ENCODE results near the gene VSIG2. TPM values are rescaled to one million over a fixed set of nuclear protein-coding genes. Genes with fewer than 3 reads are reported as not detected.

The VSIG2 gene
- total and polyA plus RNA-seq, 9 donors, result 0.30 to 27.1 (median 1.2) TPM; not detected in 1

DNA sequence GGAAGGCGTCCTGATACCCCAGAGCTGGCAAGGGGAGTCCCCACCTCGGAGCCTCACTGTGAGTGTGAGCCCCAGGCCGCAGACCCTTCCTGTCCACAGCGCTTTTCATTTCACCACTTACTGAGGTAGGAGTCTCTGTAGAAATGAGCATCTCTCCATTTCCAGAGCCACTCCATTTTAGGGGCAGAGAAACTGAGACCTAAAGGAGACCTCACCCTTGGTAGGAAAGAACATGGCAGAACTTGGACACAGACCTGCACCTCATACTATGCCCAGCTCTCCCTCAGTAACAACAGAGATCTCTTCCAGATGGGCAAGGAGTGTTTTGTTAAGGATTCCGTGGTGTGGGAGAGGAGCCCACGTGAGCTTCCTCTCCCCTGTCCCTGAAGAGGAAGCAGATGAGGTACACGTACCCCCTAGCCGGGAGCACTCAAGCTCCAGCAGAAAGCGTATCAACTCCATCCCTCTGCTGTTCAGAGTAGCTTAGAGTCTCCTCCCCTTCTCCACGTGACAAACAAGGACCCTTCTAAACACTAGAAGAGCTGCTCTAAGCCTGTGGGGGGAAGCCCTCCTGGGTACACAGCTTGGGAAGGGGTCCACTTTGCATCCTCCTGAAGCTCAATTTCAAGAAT, 532 bp upstream of the VSIG2 start:
- no peak for DNase-seq
- Histone ChIP-seq H3K4me1 (ENCODE audit: insufficient read depth) (peaks cover 4% of the 10 kb centered on the region), H3K4me3 (no peak overlapping the region), H3K9me3 (no peaks in the 10 kb centered on the region), H3K27me3 (no peaks in the 10 kb centered on the region), H3K36me3 (no peaks in the 10 kb centered on the region), H3K27ac (no peak overlapping the region)
- WGBS, 3 donors, result 33 to 37% (median 34%) methylated on average over 10 of the region's 10 CpGs
- TF ChIP-seq POLR2A (IDR thresholded peaks at IDR 0.05) (no peak), EP300 (IDR thresholded peaks at IDR 0.05) (no peak)
- TF ChIP-seq, protein P1, sequence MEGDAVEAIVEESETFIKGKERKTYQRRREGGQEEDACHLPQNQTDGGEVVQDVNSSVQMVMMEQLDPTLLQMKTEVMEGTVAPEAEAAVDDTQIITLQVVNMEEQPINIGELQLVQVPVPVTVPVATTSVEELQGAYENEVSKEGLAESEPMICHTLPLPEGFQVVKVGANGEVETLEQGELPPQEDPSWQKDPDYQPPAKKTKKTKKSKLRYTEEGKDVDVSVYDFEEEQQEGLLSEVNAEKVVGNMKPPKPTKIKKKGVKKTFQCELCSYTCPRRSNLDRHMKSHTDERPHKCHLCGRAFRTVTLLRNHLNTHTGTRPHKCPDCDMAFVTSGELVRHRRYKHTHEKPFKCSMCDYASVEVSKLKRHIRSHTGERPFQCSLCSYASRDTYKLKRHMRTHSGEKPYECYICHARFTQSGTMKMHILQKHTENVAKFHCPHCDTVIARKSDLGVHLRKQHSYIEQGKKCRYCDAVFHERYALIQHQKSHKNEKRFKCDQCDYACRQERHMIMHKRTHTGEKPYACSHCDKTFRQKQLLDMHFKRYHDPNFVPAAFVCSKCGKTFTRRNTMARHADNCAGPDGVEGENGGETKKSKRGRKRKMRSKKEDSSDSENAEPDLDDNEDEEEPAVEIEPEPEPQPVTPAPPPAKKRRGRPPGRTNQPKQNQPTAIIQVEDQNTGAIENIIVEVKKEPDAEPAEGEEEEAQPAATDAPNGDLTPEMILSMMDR (IDR thresholded peaks at IDR 0.05), result no peak
- intact Hi-C loops (cut with DNase I), result no loop called here

DNA sequence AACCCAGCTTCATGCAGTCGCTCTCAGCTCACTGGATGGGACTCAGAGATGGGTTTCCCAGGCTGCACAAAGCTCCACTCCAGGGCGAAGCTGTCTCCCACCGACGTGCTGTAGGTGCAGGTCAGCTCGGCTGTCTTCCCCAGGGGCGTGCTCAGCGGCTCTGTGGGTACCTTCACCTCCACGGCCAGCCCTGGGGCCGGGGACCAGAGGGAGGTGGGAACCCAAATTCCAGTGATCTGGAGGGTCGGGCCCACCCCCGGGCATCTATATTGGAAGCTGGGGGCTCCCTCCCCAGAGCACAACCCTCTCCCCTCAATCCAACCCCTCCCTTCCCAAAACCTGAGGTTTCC, 689 bp downstream of the VSIG2 start:
- no peak for DNase-seq
- intact Hi-C loops (cut with DNase I), result no loop called here
- no peaks in the 10 kb centered on the region for H3K9me3 ChIP-seq
- H3K27ac ChIP-seq, result no peak overlapping the region
- H3K27me3 ChIP-seq, result no peaks in the 10 kb centered on the region
- H3K4me3 ChIP-seq, result no peak overlapping the region
- TF ChIP-seq EP300 (IDR thresholded peaks at IDR 0.05) (no peak), POLR2A (IDR thresholded peaks at IDR 0.05) (no peak)
- TF ChIP-seq, protein P1 (IDR thresholded peaks at IDR 0.05), result no peak
- WGBS, 3 donors, result 22 to 39% (median 29%) methylated on average over 6 to 11 of the region's 11 CpGs
- no peaks in the 10 kb centered on the region for H3K36me3 ChIP-seq
- peaks cover 4% of the 10 kb centered on the region for H3K4me1 ChIP-seq (ENCODE audit: insufficient read depth)

DNA sequence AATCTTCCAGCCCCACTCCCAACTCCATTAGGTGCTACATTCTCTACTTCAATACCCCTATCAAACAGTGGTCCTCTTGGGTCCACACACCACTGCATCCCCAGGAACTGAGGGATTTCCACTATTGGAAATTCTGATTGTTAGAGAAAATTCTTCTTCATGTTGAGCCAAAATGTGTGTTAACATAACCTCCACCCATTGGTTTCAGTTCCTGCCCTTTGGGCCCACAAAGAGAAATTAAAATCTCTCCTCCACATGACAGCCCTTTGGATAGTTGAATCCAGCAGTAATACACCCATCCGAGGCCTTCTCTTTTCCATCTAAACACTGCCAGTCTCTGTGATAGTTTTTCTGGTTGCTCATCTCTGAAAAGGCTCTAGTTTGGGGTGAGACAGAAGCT, 2.1 kb downstream of the VSIG2 start:
- Histone ChIP-seq H3K9me3 (no peaks in the 10 kb centered on the region), H3K4me3 (no peak overlapping the region), H3K27ac (no peak overlapping the region), H3K36me3 (no peaks in the 10 kb centered on the region), H3K27me3 (no peaks in the 10 kb centered on the region), H3K4me1 (ENCODE audit: insufficient read depth) (peaks cover 4% of the 10 kb centered on the region)
- DNase-seq, result no peak
- 56 to 68% (median 62%) methylated on average over 1 of the region's 1 CpG for WGBS, 3 donors
- intact Hi-C loops (cut with DNase I), result no loop called here
- TF ChIP-seq, protein P1 (IDR thresholded peaks at IDR 0.05), result no peak
- TF ChIP-seq POLR2A (IDR thresholded peaks at IDR 0.05) (no peak), EP300 (IDR thresholded peaks at IDR 0.05) (no peak)

DNA sequence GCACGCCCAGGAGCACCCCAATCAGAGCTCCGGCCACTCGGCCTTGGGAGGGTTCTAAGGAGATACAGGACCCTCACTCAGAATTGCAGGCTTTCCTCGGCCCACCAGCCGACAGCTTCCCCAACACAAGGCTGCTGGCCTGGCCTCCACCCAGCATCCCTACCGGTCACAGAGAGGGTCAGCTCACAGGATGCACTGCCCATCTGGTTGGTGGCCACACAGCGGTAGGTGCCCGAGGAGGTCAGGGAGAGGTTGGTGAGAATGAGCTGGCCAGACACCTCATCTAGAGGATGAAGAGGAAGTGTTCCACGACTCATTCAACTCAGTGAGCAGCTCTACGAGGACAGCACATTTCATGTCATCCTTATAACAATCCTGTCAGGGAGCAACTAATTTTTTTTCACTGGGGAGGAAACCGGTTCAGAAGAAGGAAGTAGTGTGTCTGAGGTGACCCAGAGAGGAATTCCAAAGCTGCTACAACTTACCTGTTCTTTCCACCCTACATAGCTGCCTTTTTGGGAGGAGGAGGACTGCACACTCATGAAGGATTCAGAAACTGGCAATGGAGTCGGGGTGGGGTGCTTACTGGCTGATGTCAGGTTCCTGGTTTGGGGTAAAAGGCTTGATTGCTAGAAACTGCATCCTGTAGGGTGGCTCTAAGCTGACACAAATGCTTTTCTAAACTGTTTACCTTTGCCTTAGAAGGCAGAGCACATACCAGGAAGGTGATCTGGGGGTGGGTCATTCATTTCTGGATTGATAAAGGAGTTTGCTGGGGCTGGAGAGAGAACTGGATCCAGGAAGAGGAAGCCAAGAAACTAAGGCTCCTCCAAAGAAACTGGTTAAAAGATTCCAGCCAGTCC, 3.3 kb downstream of the VSIG2 start:
- 16 to 29% (median 27%) methylated on average over 12 of the region's 12 CpGs for WGBS, 3 donors
- TF ChIP-seq, protein P1 (IDR thresholded peaks at IDR 0.05), result no peak

More for the DNA sequence above, 3.3 kb downstream of the VSIG2 start:
- intact Hi-C loops (cut with DNase I), result no loop called here
- Histone ChIP-seq H3K4me1 (ENCODE audit: insufficient read depth) (peaks cover 4% of the 10 kb centered on the region), H3K4me3 (no peak overlapping the region), H3K36me3 (no peaks in the 10 kb centered on the region), H3K9me3 (no peaks in the 10 kb centered on the region), H3K27ac (no peak overlapping the region), H3K27me3 (no peaks in the 10 kb centered on the region)
- no peak for DNase-seq
